Ovary (tissue), 9 donors: Measurements from ENCODE around the gene VASN. TPM values are rescaled to one million over a fixed set of nuclear protein-coding genes. Genes with fewer than 3 reads are reported as not detected.

Experiments
- DNase-seq, 5 donors: peaks; one replicate each; pipeline ENCODE4 v3.0.0-alpha.2; 2019 to 2020
- H3K27ac ChIP-seq, 2 donors: fragments of 200-600 bp; one replicate each; pipeline versions ENCODE4 v1.5.1 to v1.8.0; 2019 to 2022
- H3K27me3 ChIP-seq: fragments of 200-600 bp; one replicate; pipeline ENCODE4 v1.8.0; 2022
- H3K36me3 ChIP-seq: fragments of 200-600 bp; sonication (generic); one replicate; pipeline ENCODE4 v1.5.1; 2019
- H3K4me1 ChIP-seq: one replicate; pipeline ENCODE4 v1.8.1; 2013; ENCODE audit warnings: mild to moderate bottlenecking, moderate library complexity; ENCODE audit not compliant: insufficient read depth
- H3K4me3 ChIP-seq: fragments of 200-600 bp; sonication (generic); one replicate; pipeline ENCODE4 v1.5.1; 2017
- H3K9me3 ChIP-seq, 2 donors: fragments of 200-600 bp in 1 of 2; sonication (generic) in 1 of 2; one replicate each; pipeline versions ENCODE4 v1.5.1 to v1.8.1; 2013 to 2019; ENCODE audit warnings: mild to moderate bottlenecking in 1 of 2, moderate library complexity in 1 of 2
- CTCF ChIP-seq, 3 donors: fragments of 450-650 bp in 2 of 3; fragments of 200-600 bp in 1 of 3; IDR thresholded peaks; one replicate each; pipeline versions ENCODE4 v1.5.1 to v1.8.0; 2016 to 2022; ENCODE audit warnings: antibody characterized with exemption in 3 of 3, mild to moderate bottlenecking in 1 of 3
- EP300 ChIP-seq: sonication (generic); formaldehyde crosslinking; IDR thresholded peaks from one replicate; pipeline ENCODE4 v1.6.1; 2017; ENCODE audit warnings: antibody characterized with exemption
- POLR2A ChIP-seq: fragments of 450-650 bp; IDR thresholded peaks from one replicate; pipeline ENCODE4 v1.6.1; 2017; ENCODE audit warnings: antibody characterized with exemption, mild to moderate bottlenecking, moderate library complexity
- WGBS, 3 donors: extraction: QIAGEN DNeasy Blood & Tissue Kit in 1 of 3; methylation state at CpG; one replicate each; pipeline versions ENCODE4 v1.1.5 to v1.1.7; 2013 to 2017; 5-methylcytosine and 5-hydroxymethylcytosine counted together
- intact Hi-C, 4 donors: fragments of 100-400 bp; cut with DNase I; formaldehyde crosslinking; loops; one replicate each; pipeline versions ENCODE4 v1.11.0 to v1.15.1; 2022 to 2023
- polyA plus RNA-seq, 2 donors: library from polyadenylated mRNA; stranded (reverse); fragments of 200-250 nt in 1 of 2; fragments of 350-450 nt in 1 of 2; fragmentation: Illumina TruSeq in 1 of 2; extraction: RNeasy Lipid Tissue Mini Kit (QIAGEN cat#74804) in 1 of 2; gene quantifications; one replicate each; pipeline ENCODE4 v1.2.3, GENCODE V29; 2013 to 2014
- total RNA-seq, 7 donors: library from RNA; depleted of rRNA in 2 of 7; stranded (reverse); fragments of >200 nt in 2 of 7; fragmentation: NEBNext Ultra II Directional in 3 of 7; extraction: Animal tissue kit (Norgen Biotek cat#: 25700) in 3 of 7; gene quantifications; one replicate each; pipeline versions ENCODE4 v1.1.0 to v1.2.4, GENCODE V29; 2016 to 2023
- donor health status: DM: no; HTN: no; CAD: no; lungs with moderate emphysema.
- donor health status: DM: no; HTN: no; CAD: no.
- donor health status: Bipolar disorder and iron deficiency.
- donor health status: DM: yes; HTN: yes; CAD: no.
- donor health status: DM: no; HTN: no; CAD: no.
- donor health status: DM: yes; HTN: yes; CAD: no.

VASN gene
- total and polyA plus RNA-seq, 9 donors: 2.4 to 49.5 (median 43.5) TPM

- TF ChIP-seq POLR2A (peak; percentile 27), CTCF (IDR thresholded peaks at IDR 0.05) (peak in 1 of 3 donors; percentile 16), EP300 (no peak)
- peaks cover 15% of the 10 kb centered on the region for H3K4me1 ChIP-seq
- no peaks in the 10 kb centered on the region for H3K27me3 ChIP-seq
- H3K9me3 ChIP-seq: no peaks in the 10 kb centered on the region
- 0 to 1% (median 0%) methylated on average over 39 to 81 of the region's 81 CpGs for WGBS, 3 donors
- no peaks in the 10 kb centered on the region for H3K36me3 ChIP-seq
- intact Hi-C loops: no loop called here
- peak within 1 kb of the TSS; percentile 82 for H3K4me3 ChIP-seq
- peak; percentile 96 to 99 (median 98) for DNase-seq
- H3K27ac ChIP-seq: peak within 1 kb of the TSS; percentile 61 to 86
These were observed 20.6 kb upstream of the VASN start, which contains the start of gene PAM16 for GRCh38 chr16:4350787-4351659. PAM16 (minus strand) TSS chr16:4351321; CDS start chr16:4351234, 87 bp downstream.

GRCh38 chr16:4351880-4352279, 19.8 kb upstream of the VASN start:
- WGBS, 3 donors: 73 to 82% (median 76%) methylated on average over 7 of the region's 7 CpGs
- H3K36me3 ChIP-seq: no peaks in the 10 kb centered on the region
- H3K9me3 ChIP-seq: no peaks in the 10 kb centered on the region
- H3K4me1 ChIP-seq: peaks cover 15% of the 10 kb centered on the region
- peak overlapping the region in 1 of 2 donors; percentile 86 for H3K27ac ChIP-seq
- H3K4me3 ChIP-seq: no peak overlapping the region
- no peaks in the 10 kb centered on the region for H3K27me3 ChIP-seq
- TF ChIP-seq CTCF (IDR thresholded peaks at IDR 0.05): no peak
- TF ChIP-seq POLR2A: no peak
- TF ChIP-seq EP300: no peak
- intact Hi-C loops: no loop called here
- peak in 1 of 5 donors; percentile 23 for DNase-seq

- no peak for TF ChIP-seq CTCF (IDR thresholded peaks at IDR 0.05)
- TF ChIP-seq POLR2A: no peak
- TF ChIP-seq EP300: no peak
- Histone ChIP-seq H3K27ac (no peak overlapping the region), H3K4me1 (peaks cover 8% of the 10 kb centered on the region), H3K27me3 (no peaks in the 10 kb centered on the region), H3K9me3 (no peaks in the 10 kb centered on the region), H3K4me3 (no peak overlapping the region), H3K36me3 (no peaks in the 10 kb centered on the region)
- intact Hi-C loops: no loop called here
- no peak for DNase-seq
- 89 to 91% (median 90%) methylated on average over 5 of the region's 5 CpGs for WGBS, 3 donors
These were observed 18.8 kb upstream of the VASN start for GRCh38 chr16:4352843-4353242.

GRCh38 chr16:4353675-4354074, 18.0 kb upstream of the VASN start:
- Histone ChIP-seq H3K9me3 (no peaks in the 10 kb centered on the region), H3K36me3 (no peaks in the 10 kb centered on the region), H3K4me1 (peaks cover 3% of the 10 kb centered on the region), H3K4me3 (no peak overlapping the region), H3K27me3 (no peaks in the 10 kb centered on the region), H3K27ac (no peak overlapping the region)
- 92 to 95% (median 93%) methylated on average over 4 of the region's 4 CpGs for WGBS, 3 donors
- TF ChIP-seq POLR2A (no peak), EP300 (no peak), CTCF (IDR thresholded peaks at IDR 0.05) (no peak)
- intact Hi-C loops: no loop called here
- DNase-seq: no peak
